Effector memory CD4-positive, alpha-beta T cell (primary cell): Measurements from ENCODE around the gene SPEN.
A peak's percentile ranks its signal among the peaks of the same experiment; 100 is the strongest.
"Not testable (repeated sequence)": the region's sequence is repeated elsewhere in the genome, so short reads cannot be mapped to it uniquely, and the experiment has no call there.

Experiments used
- DNase-seq, 3 donors: peaks; one replicate each; pipeline ENCODE4 v3.0.0-alpha.2; 2020
- H3K27ac ChIP-seq: 2 replicates; pipeline ENCODE4 v1.7.0; 2013; ENCODE audit warnings: mild to moderate bottlenecking, low read length, moderate library complexity; ENCODE audit not compliant: insufficient read depth, poor library complexity, severe bottlenecking
- H3K27me3 ChIP-seq: replicated peaks from 2 replicates; pipeline ENCODE4 v1.7.0; 2013; ENCODE audit warnings: mild to moderate bottlenecking, low read length; ENCODE audit not compliant: insufficient read depth, control insufficient read depth, poor library complexity, severe bottlenecking
- H3K36me3 ChIP-seq: 2 replicates; pipeline ENCODE4 v1.7.0; 2013; ENCODE audit warnings: mild to moderate bottlenecking, low read length, moderate library complexity; ENCODE audit not compliant: control insufficient read depth, insufficient read depth
- H3K4me1 ChIP-seq: 2 replicates; pipeline ENCODE4 v1.7.0; 2013; ENCODE audit warnings: low read length, mild to moderate bottlenecking; ENCODE audit not compliant: control insufficient read depth, insufficient read depth, poor library complexity, severe bottlenecking
- H3K4me3 ChIP-seq: 2 replicates; pipeline ENCODE4 v1.7.0; 2013; ENCODE audit warnings: low read length, low read depth, mild to moderate bottlenecking; ENCODE audit not compliant: insufficient read depth, poor library complexity, severe bottlenecking
- H3K9me3 ChIP-seq: 2 replicates; pipeline ENCODE4 v1.7.0; 2013; ENCODE audit warnings: mild to moderate bottlenecking, low read length, moderate library complexity; ENCODE audit not compliant: control insufficient read depth

Gene SPEN

GRCh38 chr1:15810073-15810472, 37.4 kb upstream of the SPEN start:
- H3K4me3 ChIP-seq = no peak overlapping the region
- H3K27me3 ChIP-seq = no peaks in the 10 kb centered on the region
- DNase-seq = no peak
- H3K4me1 ChIP-seq = no peaks in the 10 kb centered on the region
- H3K9me3 ChIP-seq = no peaks in the 10 kb centered on the region
- no peak overlapping the region for H3K27ac ChIP-seq
- H3K36me3 ChIP-seq = no peaks in the 10 kb centered on the region

- H3K27me3 ChIP-seq = no peaks in the 10 kb centered on the region
- H3K9me3 ChIP-seq = no peaks in the 10 kb centered on the region
- H3K4me3 ChIP-seq = no peak overlapping the region
- no peaks in the 10 kb centered on the region for H3K4me1 ChIP-seq
- no peak for DNase-seq
- H3K27ac ChIP-seq = no peak overlapping the region
- no peaks in the 10 kb centered on the region for H3K36me3 ChIP-seq
These were observed 30.8 kb upstream of the SPEN start for GRCh38 chr1:15816674-15817073.

- Histone ChIP-seq H3K27me3 (no peaks in the 10 kb centered on the region), H3K27ac (no peak overlapping the region), H3K4me1 (no peaks in the 10 kb centered on the region), H3K36me3 (no peaks in the 10 kb centered on the region), H3K4me3 (no peak overlapping the region), H3K9me3 (no peaks in the 10 kb centered on the region)
- DNase-seq = no peak
These were observed 27.0 kb upstream of the SPEN start for GRCh38 chr1:15820478-15820877.

GRCh38 chr1:15825800-15826199, 21.7 kb upstream of the SPEN start:
- no peak for DNase-seq
- H3K36me3 ChIP-seq = no peaks in the 10 kb centered on the region
- H3K4me1 ChIP-seq = no peaks in the 10 kb centered on the region
- no peak overlapping the region for H3K27ac ChIP-seq
- H3K9me3 ChIP-seq = no peaks in the 10 kb centered on the region
- no peaks in the 10 kb centered on the region for H3K27me3 ChIP-seq
- no peak overlapping the region for H3K4me3 ChIP-seq

GRCh38 chr1:15826810-15827507, 20.5 kb upstream of the SPEN start:
- H3K27ac ChIP-seq = no peak overlapping the region
- H3K36me3 ChIP-seq = no peaks in the 10 kb centered on the region
- H3K9me3 ChIP-seq = no peaks in the 10 kb centered on the region
- no peaks in the 10 kb centered on the region for H3K27me3 ChIP-seq
- H3K4me1 ChIP-seq = no peaks in the 10 kb centered on the region
- no peak overlapping the region for H3K4me3 ChIP-seq
- DNase-seq = no peak

- not testable (repeated sequence) for H3K4me1 ChIP-seq, H3K36me3 ChIP-seq, H3K4me3 ChIP-seq, H3K9me3 ChIP-seq, DNase-seq, H3K27ac ChIP-seq, H3K27me3 ChIP-seq
These were observed 19.9 kb upstream of the SPEN start for GRCh38 chr1:15827567-15827966.

DNA sequence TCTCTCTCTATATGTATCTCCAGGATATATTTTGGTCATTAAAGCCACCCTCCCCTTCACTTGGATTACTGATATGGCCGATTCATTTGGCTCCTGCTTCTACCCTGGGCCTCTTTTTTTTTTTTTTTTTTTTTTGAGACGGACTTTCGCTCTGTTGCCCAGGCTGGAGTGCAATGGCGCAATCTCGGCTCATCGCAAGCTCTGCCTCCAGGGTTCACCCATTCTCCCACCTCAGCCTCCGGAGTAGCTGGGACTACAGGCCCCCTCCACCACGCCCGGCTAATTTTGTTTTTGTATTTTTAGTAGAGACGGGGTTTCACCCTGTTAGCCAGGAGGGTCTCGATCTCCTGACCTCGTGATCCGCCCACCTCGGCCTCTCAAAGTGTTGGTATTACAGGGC, 18.6 kb upstream of the SPEN start:
- H3K4me3 ChIP-seq, H3K9me3 ChIP-seq, H3K27ac ChIP-seq, H3K27me3 ChIP-seq, H3K36me3 ChIP-seq, H3K4me1 ChIP-seq, DNase-seq: not testable (repeated sequence)

GRCh38 chr1:15830258-15830657, 17.2 kb upstream of the SPEN start:
- DNase-seq = no peak
- H3K27ac ChIP-seq = no peak overlapping the region

GRCh38 chr1:15833069-15833679, 14.3 kb upstream of the SPEN start:
- Histone ChIP-seq H3K36me3 (no peaks in the 10 kb centered on the region), H3K9me3 (no peaks in the 10 kb centered on the region), H3K4me1 (peaks cover 3% of the 10 kb centered on the region), H3K27ac (peak overlapping the region; percentile 99), H3K27me3 (no peaks in the 10 kb centered on the region), H3K4me3 (peak overlapping the region; percentile 92)
- peak; percentile 39 to 57 (median 46) for DNase-seq

More at GRCh38 chr1:15830258-15830657, 17.2 kb upstream of the SPEN start:
- H3K27me3 ChIP-seq = no peaks in the 10 kb centered on the region
- no peak overlapping the region for H3K4me3 ChIP-seq
- no peaks in the 10 kb centered on the region for H3K36me3 ChIP-seq
- no peaks in the 10 kb centered on the region for H3K9me3 ChIP-seq
- H3K4me1 ChIP-seq = no peaks in the 10 kb centered on the region

- Histone ChIP-seq H3K4me1 (peaks cover 3% of the 10 kb centered on the region), H3K36me3 (no peaks in the 10 kb centered on the region), H3K27ac (peak overlapping the region; percentile 99), H3K4me3 (peak overlapping the region; percentile 92), H3K27me3 (no peaks in the 10 kb centered on the region), H3K9me3 (no peaks in the 10 kb centered on the region)
- DNase-seq = no peak
These were observed 13.6 kb upstream of the SPEN start for GRCh38 chr1:15833842-15834405.
